ENCODE data around the gene TMPRSS2. TPM values are rescaled to one million over a fixed set of nuclear protein-coding genes. Genes with fewer than 3 reads are reported as not detected.

Gene TMPRSS2
- total and polyA plus RNA-seq, 9 donors: 0.01 to 3.0 (median 1.2) TPM; not detected in 3

DNA sequence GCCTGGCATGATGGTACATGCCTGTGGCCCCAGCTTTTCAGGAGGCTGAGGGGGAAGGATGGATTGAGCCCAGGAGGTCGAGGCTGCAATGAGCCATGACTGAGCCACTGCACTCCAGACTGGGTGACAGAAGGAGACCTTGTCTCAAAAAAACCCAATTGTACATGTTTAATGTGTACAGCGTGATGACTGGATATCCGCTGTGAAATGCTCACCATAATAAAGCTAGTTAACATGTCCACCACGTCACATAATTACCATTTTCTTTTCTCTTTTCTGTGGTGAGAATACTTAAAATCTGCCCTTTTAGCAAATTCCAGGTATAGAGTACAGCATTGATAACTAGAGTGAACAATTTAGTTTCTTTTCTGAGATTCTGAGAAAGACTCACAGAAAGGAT, 24.0 kb downstream of the TMPRSS2 start:
- Histone ChIP-seq H3K9me3 (no peaks in the 10 kb centered on the region), H3K27ac (no peak overlapping the region), H3K4me3 (no peak overlapping the region), H3K27me3 (no peaks in the 10 kb centered on the region), H3K36me3 (no peaks in the 10 kb centered on the region), H3K4me1 (ENCODE audit: insufficient read depth) (peaks cover 5% of the 10 kb centered on the region)
- WGBS, 3 donors: 93 to 95% (median 94%) methylated on average over 4 of the region's 4 CpGs
- intact Hi-C loops (cut with DNase I): loop anchor here in 1 of 4 donors (10.0 kb wide), 1 partner anchor 1011 kb away; the partner anchor contains the start of gene RSPH1
- no peak for DNase-seq
- TF ChIP-seq POLR2A (IDR thresholded peaks at IDR 0.05): no peak
- no peak for TF ChIP-seq CTCF (IDR thresholded peaks at IDR 0.05)
- no peak for TF ChIP-seq EP300 (IDR thresholded peaks at IDR 0.05)

DNA sequence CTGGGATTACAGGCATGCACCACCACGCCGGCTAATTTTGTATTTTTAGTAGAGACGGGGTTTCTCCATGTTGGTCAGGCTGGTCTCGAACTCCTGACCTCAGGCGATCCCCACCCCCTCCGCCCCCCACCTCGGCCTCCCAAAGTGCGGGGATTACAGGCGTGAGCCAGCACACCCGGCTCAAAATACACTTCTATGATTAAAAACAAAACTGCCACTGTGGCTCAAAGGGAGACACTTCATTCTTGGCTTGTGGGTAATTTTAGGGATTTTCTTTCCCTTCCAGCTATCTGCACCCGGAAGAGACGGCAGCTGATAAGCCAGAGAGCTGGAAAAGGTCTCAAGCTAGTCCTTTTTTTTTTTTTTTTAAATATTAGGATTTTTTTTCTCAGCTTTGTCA, 24.5 kb downstream of the TMPRSS2 start:
- Histone ChIP-seq H3K36me3 (no peaks in the 10 kb centered on the region), H3K4me1 (ENCODE audit: insufficient read depth) (peaks cover 5% of the 10 kb centered on the region), H3K27ac (no peak overlapping the region), H3K27me3 (no peaks in the 10 kb centered on the region), H3K9me3 (no peaks in the 10 kb centered on the region), H3K4me3 (no peak overlapping the region)
- no peak for TF ChIP-seq EP300 (IDR thresholded peaks at IDR 0.05)
- no peak for DNase-seq
- 43 to 51% (median 47%) methylated on average over 12 of the region's 12 CpGs for WGBS, 3 donors
- intact Hi-C loops (cut with DNase I): loop anchor here in 1 of 4 donors (10.0 kb wide), 1 partner anchor 1011 kb away; the partner anchor contains the start of gene RSPH1

DNA sequence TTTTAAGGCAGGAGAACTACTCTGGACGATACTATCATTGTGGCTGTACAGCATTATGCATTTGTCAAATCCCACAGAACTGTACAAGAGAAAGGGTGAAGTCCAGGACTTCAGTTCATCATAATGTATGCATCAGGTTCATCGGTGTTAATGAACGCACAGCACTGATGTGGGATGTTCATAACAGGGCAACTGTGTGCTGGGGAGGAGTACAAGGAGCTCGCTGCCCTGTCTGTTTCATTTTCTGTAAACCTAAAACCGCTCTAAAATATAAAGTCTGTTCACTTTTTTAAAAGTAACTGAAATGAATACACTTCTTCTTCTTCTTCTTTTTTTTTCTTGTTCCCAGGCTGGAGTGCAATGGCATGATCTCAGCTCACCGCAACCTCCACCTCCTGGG, 25.0 kb downstream of the TMPRSS2 start:
- H3K36me3 ChIP-seq: no peaks in the 10 kb centered on the region
- DNase-seq: no peak
- intact Hi-C loops (cut with DNase I): loop anchor here in 1 of 4 donors (10.0 kb wide), 1 partner anchor 1012 kb away; the partner anchor contains the start of gene RSPH1
- H3K27me3 ChIP-seq: no peaks in the 10 kb centered on the region
- no peak overlapping the region for H3K27ac ChIP-seq
- H3K4me1 ChIP-seq (ENCODE audit: insufficient read depth): peaks cover 5% of the 10 kb centered on the region
- TF ChIP-seq EP300 (IDR thresholded peaks at IDR 0.05): no peak
- TF ChIP-seq POLR2A (IDR thresholded peaks at IDR 0.05): no peak
- no peak for TF ChIP-seq CTCF (IDR thresholded peaks at IDR 0.05)
- H3K9me3 ChIP-seq: no peaks in the 10 kb centered on the region
- no peak overlapping the region for H3K4me3 ChIP-seq
- WGBS, 3 donors: 86 to 90% (median 86%) methylated on average over 6 of the region's 6 CpGs

GRCh38 chr21:41482301-41482700, 25.7 kb downstream of the TMPRSS2 start:
- Histone ChIP-seq H3K36me3 (no peaks in the 10 kb centered on the region), H3K9me3 (no peaks in the 10 kb centered on the region), H3K27me3 (no peaks in the 10 kb centered on the region), H3K27ac (no peak overlapping the region), H3K4me3 (no peak overlapping the region), H3K4me1 (ENCODE audit: insufficient read depth) (peaks cover 5% of the 10 kb centered on the region)
- TF ChIP-seq POLR2A (IDR thresholded peaks at IDR 0.05): no peak
- no peak for TF ChIP-seq EP300 (IDR thresholded peaks at IDR 0.05)
- intact Hi-C loops (cut with DNase I): loop anchor here in 1 of 4 donors (10.0 kb wide), 1 partner anchor 1012 kb away; the partner anchor contains the start of gene RSPH1
- 10 to 19% (median 16%) methylated on average over 6 of the region's 6 CpGs for WGBS, 3 donors
- DNase-seq: no peak

- no peak for DNase-seq
- WGBS, 3 donors: 68 to 77% (median 76%) methylated on average over 8 of the region's 8 CpGs
- H3K27me3 ChIP-seq: no peaks in the 10 kb centered on the region
Observed at GRCh38 chr21:41481191-41481590, 26.8 kb downstream of the TMPRSS2 start.

More at GRCh38 chr21:41481191-41481590, 26.8 kb downstream of the TMPRSS2 start:
- no peak for TF ChIP-seq POLR2A (IDR thresholded peaks at IDR 0.05)
- no peak for TF ChIP-seq CTCF (IDR thresholded peaks at IDR 0.05)
- TF ChIP-seq EP300 (IDR thresholded peaks at IDR 0.05): no peak
- Histone ChIP-seq H3K36me3 (no peaks in the 10 kb centered on the region), H3K4me3 (no peak overlapping the region), H3K4me1 (ENCODE audit: insufficient read depth) (peaks cover 1% of the 10 kb centered on the region), H3K9me3 (no peaks in the 10 kb centered on the region), H3K27ac (no peak overlapping the region)
- intact Hi-C loops (cut with DNase I): loop anchor here in 1 of 4 donors (10.0 kb wide), 1 partner anchor 1014 kb away; the partner anchor contains the start of gene RSPH1
